ENCODE data around the gene KRT23. TPM values are rescaled to one million over a fixed set of nuclear protein-coding genes. Genes with fewer than 3 reads are reported as not detected.

Gene KRT23
- total and polyA plus RNA-seq, 2 of the 13 experiments (the other 11 are each of a cell fraction or from before 2014, with no cell fraction given) = 24.7 to 51.1 TPM

DNA sequence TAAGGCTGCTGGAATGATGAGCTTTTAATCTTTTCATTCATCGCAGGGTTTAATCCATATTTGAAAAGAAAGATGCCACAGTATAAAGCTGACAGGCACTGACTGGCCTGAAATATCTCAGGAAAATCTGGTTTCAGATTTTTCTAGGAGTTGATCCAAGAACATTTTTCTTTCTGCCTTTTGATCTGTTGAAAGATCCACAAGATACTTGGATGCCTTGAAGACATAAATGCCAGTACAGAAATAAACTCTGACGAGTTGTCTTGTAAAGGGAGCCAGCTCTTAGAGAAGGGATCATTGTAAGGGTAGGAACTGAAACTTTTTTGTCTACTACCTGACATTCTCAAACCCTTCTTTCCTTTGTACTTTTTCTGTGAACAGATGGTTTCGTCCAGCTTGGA, 27.0 kb downstream of the KRT23 start:
- no peak overlapping the region for H3K9ac ChIP-seq (ENCODE audit: insufficient read depth, low read depth, low read length)
- peak; percentile 34 for FAIRE-seq
- H3K4me3 ChIP-seq (replicated peaks in 1 of 3; ENCODE audit: insufficient read depth in 1 of 3, low read depth in 2 of 3, low read length in 3 of 3) = no peak overlapping the region
- H3K36me3 ChIP-seq (replicated peaks in 1 of 2; ENCODE audit: control insufficient read depth in 1 of 2, insufficient read depth in 2 of 2, low read length in 2 of 2) = no peaks in the 10 kb centered on the region
- CTCF ChIA-PET (ENCODE audit: low intra/inter-chr PET ratio, low total read pairs) = interaction anchor here (1.8 to 3.3 kb wide), 5 partner anchors 412 to 737 kb away, joined by 3 to 32 read pairs (median 13); no protein-coding TSS in a partner anchor
- H2AFZ ChIP-seq (ENCODE audit: low read length) = no peak overlapping the region
- no peak for ATAC-seq
- no TSS peak for BruUV-seq (replicated peaks)
- DNase-seq (ENCODE audit: low spot score) = no peak
- POLR2A ChIA-PET = interaction anchor here (1.0 to 1.6 kb wide), 3 partner anchors 25 to 149 kb away, joined by 3 read pairs; no protein-coding TSS in a partner anchor
- no peaks in the 10 kb centered on the region for H3K27me3 ChIP-seq (ENCODE audit: control insufficient read depth in 1 of 2, insufficient read depth in 2 of 2, low read length in 2 of 2)
- peaks cover 34% of the 10 kb centered on the region for H3K4me1 ChIP-seq (ENCODE audit: insufficient read depth, low read length)
- no peak overlapping the region for H3K27ac ChIP-seq (ENCODE audit: extremely low read length, insufficient read depth, low read length)
- TF ChIP-seq ARID3A (IDR thresholded peaks at IDR 0.05; ENCODE audit: low read depth, low read length) (no peak), PLRG1 (conservative IDR thresholded peaks at IDR 0.05) (no peak), ZNF776 (CRISPR knock-in tag; IDR thresholded peaks at IDR 0.05) (no peak), AHR (CRISPR knock-in tag; IDR thresholded peaks at IDR 0.05) (no peak), ZNF543 (CRISPR knock-in tag; IDR thresholded peaks at IDR 0.05) (no peak), ARNTL (CRISPR knock-in tag; IDR thresholded peaks at IDR 0.05) (no peak), RELA (CRISPR knock-in tag; IDR thresholded peaks at IDR 0.05) (no peak), YY1 (IDR thresholded peaks at IDR 0.05; ENCODE audit: insufficient read depth, insufficient replicate concordance, low read depth, low read length) (no peak), PTBP1 (IDR thresholded peaks at IDR 0.05; ENCODE audit: low read depth, low read length, poor library complexity, severe bottlenecking) (no peak), ZNF343 (CRISPR knock-in tag; IDR thresholded peaks at IDR 0.05) (no peak), KAT8 (CRISPR knock-in tag; IDR thresholded peaks at IDR 0.05) (no peak), THAP8 (CRISPR knock-in tag; IDR thresholded peaks at IDR 0.05; ENCODE audit: borderline replicate concordance) (no peak), PAF1 (CRISPR knock-in tag; IDR thresholded peaks at IDR 0.05) (no peak), GLMP (CRISPR knock-in tag; IDR thresholded peaks at IDR 0.05; ENCODE audit: borderline replicate concordance) (no peak), FOXA3 (CRISPR knock-in tag; IDR thresholded peaks at IDR 0.05) (no peak), MIXL1 (CRISPR knock-in tag; IDR thresholded peaks at IDR 0.05) (no peak)
- TF ChIP-seq, protein P1, sequence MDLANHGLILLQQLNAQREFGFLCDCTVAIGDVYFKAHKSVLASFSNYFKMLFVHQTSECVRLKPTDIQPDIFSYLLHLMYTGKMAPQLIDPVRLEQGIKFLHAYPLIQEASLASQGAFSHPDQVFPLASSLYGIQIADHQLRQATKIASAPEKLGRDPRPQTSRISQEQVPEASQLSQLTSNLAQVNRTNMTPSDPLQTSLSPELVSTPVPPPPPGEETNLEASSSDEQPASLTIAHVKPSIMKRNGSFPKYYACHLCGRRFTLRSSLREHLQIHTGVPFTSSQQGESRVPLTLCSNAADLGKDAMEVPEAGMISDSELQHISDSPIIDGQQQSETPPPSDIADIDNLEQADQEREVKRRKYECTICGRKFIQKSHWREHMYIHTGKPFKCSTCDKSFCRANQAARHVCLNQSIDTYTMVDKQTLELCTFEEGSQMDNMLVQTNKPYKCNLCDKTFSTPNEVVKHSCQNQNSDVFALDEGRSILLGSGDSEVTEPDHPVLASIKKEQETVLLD (CRISPR knock-in tag; IDR thresholded peaks at IDR 0.05; ENCODE audit: low read depth) = no peak
- in situ Hi-C loops (cut with HindIII; ENCODE audit: extremely low pct_ligation_motif_present, low pct_unique_long_range_greater_than_20kb) (loop anchor here (5.0 kb wide), 1 partner anchor 92 kb away; no protein-coding TSS in a partner anchor), intact Hi-C loops (cut with micrococcal nuclease; ENCODE audit: unreplicated experiment) (no loop called here)
- H3K4me2 ChIP-seq (ENCODE audit: low read depth, low read length) = no peak overlapping the region
- no peaks in the 10 kb centered on the region for H4K20me1 ChIP-seq (ENCODE audit: insufficient read depth, low read length)
- no peaks in the 10 kb centered on the region for H3K9me3 ChIP-seq (ENCODE audit: low read length)
- WGBS (ENCODE audit: low lambda C conversion rate) = 95% methylated on average over 3 of the region's 3 CpGs
- H3K79me2 ChIP-seq (ENCODE audit: insufficient read depth, low read length) = no peaks in the 10 kb centered on the region
